H1 (cell line): ENCODE results near the gene DOK3. TPM values are rescaled to one million over a fixed set of nuclear protein-coding genes. Genes with fewer than 3 reads are reported as not detected.

ENCODE experiments used
- CTCF ChIA-PET: fragments of 300-600 bp; sonication (Branson Sonifier 250); formaldehyde crosslinking; loops from one replicate; lab custom pipeline; 2021; ENCODE audit not compliant: partially characterized antibody; lab: Charles Lee
- POLR2A ChIA-PET: fragments of 300-600 bp; sonication (Branson Sonifier 250); formaldehyde crosslinking; loops from one replicate; lab custom pipeline; 2021; ENCODE audit warnings: inconsistent platforms; ENCODE audit not compliant: partially characterized antibody; lab: Charles Lee
- DNase-seq, 2 experiments: peaks; one replicate each; pipeline versions ENCODE4 v3.0.0 to v3.0.0-alpha.2; 2010 to 2022; ENCODE audit warnings: low spot score in 2 of 2, low read depth in 1 of 2, mixed read lengths in 1 of 2
- FAIRE-seq: peaks from 2 replicates; lab custom pipeline; 2011; peaks lifted over from hg19 to GRCh38; lab: Jason Lieb, UNC
- H2AFZ ChIP-seq: 2 replicates; pipeline ENCODE4 v1.8.1; 2012; ENCODE audit warnings: low read length, inconsistent platforms
- H2AK5ac ChIP-seq: 2 replicates; pipeline ENCODE4 v1.6.1; 2013; ENCODE audit warnings: low read depth, low read length
- H2BK120ac ChIP-seq: replicated peaks from 2 replicates; pipeline ENCODE3; 2013; ENCODE audit warnings: low read depth, low read length, inconsistent platforms
- H2BK12ac ChIP-seq: 2 replicates; pipeline ENCODE4 v1.6.1; 2013; ENCODE audit warnings: low read depth, low read length
- H2BK15ac ChIP-seq: 2 replicates; pipeline ENCODE4 v1.6.1; 2013; ENCODE audit warnings: low read length
- H2BK20ac ChIP-seq: 2 replicates; pipeline ENCODE4 v1.6.1; 2013; ENCODE audit warnings: low read length
- H2BK5ac ChIP-seq: 2 replicates; pipeline ENCODE4 v1.6.1; 2013; ENCODE audit warnings: low read depth, low read length
- H3K14ac ChIP-seq: 2 replicates; pipeline ENCODE4 v1.6.1; 2013; ENCODE audit warnings: inconsistent platforms; ENCODE audit not compliant: insufficient read length
- H3K18ac ChIP-seq: 2 replicates; pipeline ENCODE4 v1.6.1; 2013; ENCODE audit warnings: low read length; ENCODE audit errors: extremely low read depth
- H3K23ac ChIP-seq: 2 replicates; pipeline ENCODE4 v1.6.1; 2013; ENCODE audit warnings: inconsistent platforms; ENCODE audit not compliant: insufficient read length
- H3K23me2 ChIP-seq: 2 replicates; pipeline ENCODE4 v1.6.1; 2013; ENCODE audit warnings: low read depth, low read length
- H3K27ac ChIP-seq: 2 replicates; pipeline ENCODE4 v1.6.1; 2011; ENCODE audit warnings: low read depth, low read length, inconsistent platforms
- H3K27me3 ChIP-seq, 4 experiments: replicated peaks in 1 of 4; 1 replicate in 1 of 4; 2 replicates in 3 of 4; pipeline versions ENCODE4 v1.6.1 to v1.8.1; 2011 to 2013; ENCODE audit warnings: low read length in 3 of 4, mild to moderate bottlenecking in 3 of 4, inconsistent platforms in 2 of 4, mixed read lengths in 2 of 4, moderate library complexity in 1 of 4; ENCODE audit not compliant: control insufficient read depth in 3 of 4, insufficient read depth in 3 of 4; ENCODE audit errors: extremely low read depth in 1 of 4
- H3K36me3 ChIP-seq, 4 experiments: 2 replicates each; pipeline versions ENCODE4 v1.6.1 to v1.8.1; 2011 to 2013; ENCODE audit warnings: mild to moderate bottlenecking in 4 of 4, low read length in 3 of 4, moderate library complexity in 2 of 4, control low read depth in 1 of 4, inconsistent platforms in 1 of 4; ENCODE audit not compliant: insufficient read depth in 4 of 4, control insufficient read depth in 2 of 4
- H3K4ac ChIP-seq: replicated peaks from 2 replicates; pipeline ENCODE3; 2013; ENCODE audit warnings: low read length, low read depth, mixed read lengths, inconsistent platforms; ENCODE audit not compliant: insufficient read length
- H3K4me1 ChIP-seq, 4 experiments: replicated peaks in 1 of 4; 1 replicate in 1 of 4; 2 replicates in 3 of 4; pipeline versions ENCODE4 v1.6.1 to v1.8.1; 2011 to 2013; ENCODE audit warnings: low read length in 3 of 4, inconsistent platforms in 2 of 4, mixed read lengths in 1 of 4; ENCODE audit not compliant: insufficient read depth in 4 of 4, control insufficient read depth in 3 of 4
- H3K4me2 ChIP-seq, 2 experiments: 2 replicates each; pipeline versions ENCODE4 v1.6.1 to v1.8.1; 2011 to 2013; ENCODE audit warnings: low read depth in 2 of 2, low read length in 2 of 2, control low read depth in 1 of 2, inconsistent platforms in 1 of 2, mild to moderate bottlenecking in 1 of 2; ENCODE audit not compliant: insufficient read depth in 1 of 2
- H3K4me3 ChIP-seq, 4 experiments: fragments of 200-600, 300-600 bp in 1 of 4; sonication (generic), shearing (Covaris generic), sonication (Bioruptor Twin) in 1 of 4; 2 replicates each; pipeline versions ENCODE4 v1.5.1 to v1.8.1; 2011 to 2016; ENCODE audit warnings: low read length in 4 of 4, low read depth in 3 of 4, control low read depth in 2 of 4, inconsistent platforms in 2 of 4, mild to moderate bottlenecking in 2 of 4, mixed read lengths in 1 of 4, moderate library complexity in 1 of 4; ENCODE audit not compliant: insufficient read depth in 2 of 4; ENCODE audit errors: extremely low read depth in 1 of 4
- H3K56ac ChIP-seq: replicated peaks from 2 replicates; pipeline ENCODE3; 2013; ENCODE audit warnings: low read depth, mild to moderate bottlenecking, mixed read lengths, low read length, inconsistent platforms; ENCODE audit not compliant: insufficient read length
- H3K79me1 ChIP-seq: 2 replicates; pipeline ENCODE4 v1.6.1; 2013; ENCODE audit warnings: low read depth, low read length, control low read depth
- H3K79me2 ChIP-seq, 2 experiments: 2 replicates each; pipeline versions ENCODE4 v1.6.1 to v1.8.1; 2012 to 2013; ENCODE audit warnings: low read length in 2 of 2, mild to moderate bottlenecking in 2 of 2, inconsistent platforms in 1 of 2; ENCODE audit not compliant: insufficient read depth in 2 of 2, control insufficient read depth in 1 of 2
- H3K9ac ChIP-seq, 4 experiments: replicated peaks in 1 of 4; 1 replicate in 1 of 4; 2 replicates in 3 of 4; pipeline versions ENCODE4 v1.6.1 to v1.8.1; 2011 to 2013; ENCODE audit warnings: low read depth in 3 of 4, low read length in 3 of 4, control low read depth in 2 of 4, mild to moderate bottlenecking in 2 of 4, moderate library complexity in 2 of 4, inconsistent platforms in 1 of 4; ENCODE audit errors: extremely low read depth in 1 of 4
- H3K9me3 ChIP-seq, 2 experiments: 2 replicates each; pipeline versions ENCODE4 v1.6.1 to v1.8.1; 2012 to 2013; ENCODE audit warnings: mild to moderate bottlenecking in 2 of 2, moderate library complexity in 2 of 2, control low read depth in 1 of 2, inconsistent platforms in 1 of 2, low read depth in 1 of 2, low read length in 1 of 2, mixed read lengths in 1 of 2; ENCODE audit not compliant: insufficient read depth in 2 of 2
- H4K20me1 ChIP-seq, 2 experiments: replicated peaks in 1 of 2; 2 replicates each; pipeline versions ENCODE3 to v1.8.1; 2011 to 2013; ENCODE audit warnings: inconsistent platforms in 2 of 2, low read length in 2 of 2, mild to moderate bottlenecking in 1 of 2; ENCODE audit not compliant: insufficient read depth in 2 of 2, control insufficient read depth in 1 of 2
- H4K5ac ChIP-seq: 2 replicates; pipeline ENCODE4 v1.6.1; 2013; ENCODE audit warnings: low read length, low read depth, mixed read lengths, inconsistent platforms; ENCODE audit not compliant: insufficient read length
- H4K8ac ChIP-seq: 2 replicates; pipeline ENCODE4 v1.8.0; 2013; ENCODE audit warnings: mild to moderate bottlenecking, moderate library complexity, low read length, inconsistent platforms; ENCODE audit not compliant: insufficient read depth; ENCODE audit errors: extremely low read depth
- H4K91ac ChIP-seq: replicated peaks from 2 replicates; pipeline ENCODE3; 2013; ENCODE audit warnings: low read length, mixed read lengths, inconsistent platforms; ENCODE audit not compliant: insufficient read length
- ATF3 ChIP-seq: IDR thresholded peaks from 2 replicates; pipeline ENCODE4 v1.6.1; 2011; ENCODE audit warnings: low read depth, mild to moderate bottlenecking, low read length; ENCODE audit not compliant: insufficient read depth
- EGR1 ChIP-seq: IDR thresholded peaks from 2 replicates; pipeline ENCODE4 v1.6.1; 2011; ENCODE audit warnings: low read depth, low read length, borderline replicate concordance
- SIN3A ChIP-seq, 2 experiments: IDR thresholded peaks in 1 of 2; conservative IDR thresholded peaks in 1 of 2; 2 replicates each; pipeline ENCODE4 v1.6.1; 2011 to 2012; ENCODE audit warnings: low read length in 2 of 2, improper control_type of control experiment in 1 of 2, low read depth in 1 of 2, mild to moderate bottlenecking in 1 of 2
- WGBS, 2 experiments: shearing (Covaris generic) in 1 of 2; methylation state at CpG; one replicate each; pipeline versions ENCODE4 v1.1.6 to v1.1.7; 2013 to 2015; ENCODE audit warnings: low lambda C conversion rate in 2 of 2, mixed read lengths in 2 of 2, inconsistent platforms in 1 of 2, low coverage in 1 of 2, missing lambda C conversion rate in 1 of 2; ENCODE audit not compliant: insufficient replicate concordance in 2 of 2, insufficient coverage in 1 of 2, insufficient read length in 1 of 2; ENCODE audit errors: extremely low coverage in 1 of 2, missing lambda C conversion rate in 1 of 2; 5-methylcytosine and 5-hydroxymethylcytosine counted together
- polyA plus RNA-seq, 7 experiments: library from polyadenylated mRNA; depleted of rRNA in 3 of 7; stranded (reverse) in 5 of 7; unstranded in 2 of 7; fragments of >200 nt in 5 of 7; fragments of 200-250 nt in 2 of 7; gene quantifications; 1 replicate in 5 of 7; 2 replicates in 1 of 7; 4 replicates in 1 of 7; pipeline versions ENCODE4 v1.2.1 to v1.2.3, GENCODE V29; 2011 to 2013; ENCODE audit warnings: missing spikeins in 2 of 7, mixed read lengths in 2 of 7
- total RNA-seq: library from RNA; stranded (reverse); fragmentation: NEBNext Ultra II Directional; extraction: Animal tissue kit (Norgen Biotek cat#: 25700); gene quantifications from 2 replicates; pipeline ENCODE4 v1.2.1, GENCODE V29; 2021

Gene DOK3
- total and polyA plus RNA-seq, 2 of the 8 experiments (the other 6 are each of a cell fraction or from before 2014, with no cell fraction given), result 4.2 to 6.4 TPM

DNA sequence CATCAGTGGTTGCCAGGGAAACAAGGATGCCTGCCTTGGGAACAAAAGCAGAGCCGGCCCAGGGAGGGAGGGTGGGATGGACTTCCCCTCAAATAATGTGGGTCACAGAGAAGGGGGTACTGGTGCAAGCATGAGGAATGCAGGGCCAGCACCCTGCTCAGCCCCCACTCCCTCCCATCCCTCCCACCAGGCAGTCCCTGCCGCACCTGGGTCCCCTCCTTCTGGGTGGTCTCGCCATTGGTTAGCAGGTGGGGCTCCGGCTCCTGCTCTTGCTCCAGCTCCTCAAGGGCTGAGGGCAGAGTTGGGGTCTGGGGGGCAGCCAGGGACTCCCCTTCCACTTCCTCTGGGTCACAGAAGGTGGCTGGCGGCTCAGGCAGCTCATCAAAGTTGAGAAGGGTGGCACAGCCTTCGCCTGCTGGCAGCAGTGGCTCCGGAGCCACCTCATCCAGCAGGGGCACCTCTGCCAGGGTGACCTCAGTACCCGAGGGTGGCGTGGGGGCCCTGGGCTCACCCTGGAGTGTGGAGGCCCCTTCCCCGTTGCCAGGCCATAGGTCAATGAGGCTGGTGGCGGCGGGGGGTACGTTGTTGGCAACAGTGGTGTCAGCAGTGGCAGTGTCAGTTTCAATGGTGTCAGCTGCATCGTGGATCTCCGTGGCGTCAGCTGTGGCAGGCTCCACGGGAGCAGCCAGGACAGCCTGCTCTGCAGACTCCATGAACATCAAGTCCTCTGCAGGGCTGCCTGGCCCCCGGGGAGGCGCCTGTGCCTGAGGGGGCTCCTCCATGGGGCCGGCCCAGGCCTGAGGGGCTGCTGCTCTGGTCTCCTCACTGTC, 51.6 kb downstream of the DOK3 start:
- DNase-seq (no peak), FAIRE-seq (no peak)
- Histone ChIP-seq H3K4me2 (no peak overlapping the region), H2BK15ac (no peak overlapping the region), H2BK5ac (no peak overlapping the region), H3K23ac (no peak overlapping the region), H3K23me2 (peaks cover 15% of the 10 kb centered on the region; the same call in 1 of the 2 replicates), H4K20me1 (peaks cover 27 to 38% of the 10 kb centered on the region in 2 experiments), H4K5ac (no peak overlapping the region), H3K79me2 (no peaks in the 10 kb centered on the region), H3K79me1 (peaks cover 3% of the 10 kb centered on the region; the same call in 1 of the 2 replicates), H3K14ac (no peak overlapping the region), H4K8ac (no peak overlapping the region), H2BK120ac (no peak overlapping the region), H2AFZ (no peak overlapping the region), H3K9me3 (no peaks in the 10 kb centered on the region), H2AK5ac (no peak overlapping the region), H3K27me3 (peaks cover 0 to 7% (median 1%) of the 10 kb centered on the region in 4 experiments; a peak in 1 of 7 replicates), H3K4ac (no peak overlapping the region), H3K36me3 (peaks cover 19 to 53% (median 44%) of the 10 kb centered on the region in 4 experiments), H3K9ac (no peak overlapping the region), H3K4me1 (peaks cover 0 to 20% (median 10%) of the 10 kb centered on the region in 4 experiments; a peak in 6 of 7 replicates), H3K56ac (no peak overlapping the region), H4K91ac (no peak overlapping the region), H3K27ac (peak overlapping the region; percentile 47), H2BK12ac (no peak overlapping the region), H3K18ac (no peak overlapping the region), H3K4me3 (no peak overlapping the region), H2BK20ac (no peak overlapping the region)
- POLR2A ChIA-PET, result interaction anchor here (0.7 to 67.5 kb wide), 12 partner anchors 11 to 155 kb away, joined by 3 to 3349 read pairs (median 3); partner anchors contain the start of genes DBN1, DOK3, LMAN2 and PDLIM7
- TF ChIP-seq EGR1 (peak; percentile 60; the same call in 1 of the 2 replicates), ATF3 (no peak), SIN3A (conservative IDR thresholded peaks at IDR 0.05 in 1 of 2, IDR thresholded peaks at IDR 0.05 in 1 of 2; ENCODE audit: low read depth in 1 of 2, low read length in 2 of 2) (0 out of 4 replicates have a peak, but pooled peaks of 1 of the 2 experiments have one; percentile 29)
- CTCF ChIA-PET, result interaction anchor here (1.0 to 23.6 kb wide), 29 partner anchors 9 to 149 kb away, joined by 3 to 430 read pairs (median 5); partner anchors contain the start of genes DBN1, DDX41, F12 and GRK6
- 92% methylated on average over 17 of the region's 20 CpGs; no CpG with 5 or more reads in 1 of the 2 experiments for WGBS, 2 experiments
